Vagina (tissue), 2 donors: ENCODE data around the gene C3orf22. TPM values are rescaled to one million over a fixed set of nuclear protein-coding genes. Genes with fewer than 3 reads are reported as not detected.
"Not testable (repeated sequence)": the region's sequence is repeated elsewhere in the genome, so short reads cannot be mapped to it uniquely, and the experiment has no call there.

ENCODE experiments used
- DNase-seq, 2 donors: peaks; one replicate each; pipeline ENCODE4 v3.0.0-alpha.2; 2017; ENCODE audit errors: extremely low spot score in 2 of 2
- H3K27ac ChIP-seq: fragments of 200-600 bp; sonication (generic); one replicate; pipeline ENCODE4 v1.5.1; 2019
- H3K27me3 ChIP-seq: fragments of 200-600 bp; sonication (generic); one replicate; pipeline ENCODE4 v1.5.1; 2019
- H3K36me3 ChIP-seq, 2 donors: fragments of 200-600 bp; sonication (generic); one replicate each; pipeline ENCODE4 v1.5.1; 2017 to 2019
- H3K4me1 ChIP-seq: fragments of 200-600 bp; sonication (generic); one replicate; pipeline ENCODE4 v1.5.1; 2019
- H3K4me3 ChIP-seq, 2 donors: fragments of 200-600 bp; sonication (generic); 1 replicate in 1 of 2; 2 replicates in 1 of 2; pipeline ENCODE4 v1.5.1; 2016 to 2019
- H3K9me3 ChIP-seq: fragments of 200-600 bp; sonication (generic); one replicate; pipeline ENCODE4 v1.5.1; 2019
- CTCF ChIP-seq, 3 experiments: fragments of 450-650 bp in 2 of 3; fragments of 200-600 bp in 1 of 3; sonication (generic) in 1 of 3; IDR thresholded peaks; one replicate each; pipeline ENCODE4 v1.5.1; 2017 to 2019; ENCODE audit warnings: antibody characterized with exemption in 3 of 3, mild to moderate bottlenecking in 2 of 3, moderate library complexity in 2 of 3
- POLR2A ChIP-seq, 2 donors: fragments of 450-650 bp; IDR thresholded peaks; one replicate each; pipeline ENCODE4 v1.6.1; 2017; ENCODE audit warnings: antibody characterized with exemption in 2 of 2, mild to moderate bottlenecking in 2 of 2, moderate library complexity in 2 of 2
- POLR2AphosphoS5 ChIP-seq, 2 donors: sonication (generic); formaldehyde crosslinking; IDR thresholded peaks; one replicate each; pipeline ENCODE4 v1.9.0; 2017; ENCODE audit warnings: antibody characterized with exemption in 2 of 2, mild to moderate bottlenecking in 2 of 2, low read depth in 1 of 2; ENCODE audit not compliant: insufficient read depth in 1 of 2
- intact Hi-C: fragments of 100-400 bp; cut with DNase I; formaldehyde crosslinking; loops from one replicate; pipeline ENCODE4 v1.15.1; 2023
- total RNA-seq: library from RNA; depleted of rRNA; stranded (reverse); fragments of >200 nt; gene quantifications from one replicate; pipeline ENCODE4 v1.2.3, GENCODE V29; 2016

Gene C3orf22
- total RNA-seq, 1 donor from 2014 or later = not detected

- H3K4me3 ChIP-seq = no peak overlapping the region
- no peaks in the 10 kb centered on the region for H3K4me1 ChIP-seq
- H3K27ac ChIP-seq = no peak overlapping the region
- H3K36me3 ChIP-seq = no peaks in the 10 kb centered on the region
- no peak for TF ChIP-seq CTCF (IDR thresholded peaks at IDR 0.05)
- no peak for TF ChIP-seq POLR2A (IDR thresholded peaks at IDR 0.05)
- TF ChIP-seq POLR2AphosphoS5 (IDR thresholded peaks at IDR 0.05; ENCODE audit: insufficient read depth in 1 of 2, low read depth in 1 of 2) = no peak
- no peaks in the 10 kb centered on the region for H3K27me3 ChIP-seq
- no peaks in the 10 kb centered on the region for H3K9me3 ChIP-seq
- DNase-seq = no peak
- intact Hi-C loops = no loop called here
Measured at GRCh38 chr3:126535636-126536035, 23.1 kb downstream of the C3orf22 start.

- H3K27ac ChIP-seq, intact Hi-C loops, H3K4me3 ChIP-seq, DNase-seq, H3K27me3 ChIP-seq, H3K4me1 ChIP-seq, H3K36me3 ChIP-seq, H3K9me3 ChIP-seq: not testable (repeated sequence)
Measured at GRCh38 chr3:126534716-126535115, 24.0 kb downstream of the C3orf22 start.

GRCh38 chr3:126533506-126533905 is 25.2 kb downstream of the C3orf22 start:
- no peaks in the 10 kb centered on the region for H3K4me1 ChIP-seq
- no peak overlapping the region for H3K4me3 ChIP-seq
- no peak for DNase-seq
- intact Hi-C loops = no loop called here
- H3K27me3 ChIP-seq = no peaks in the 10 kb centered on the region
- TF ChIP-seq CTCF (IDR thresholded peaks at IDR 0.05) (no peak), POLR2AphosphoS5 (IDR thresholded peaks at IDR 0.05; ENCODE audit: insufficient read depth in 1 of 2, low read depth in 1 of 2) (no peak), POLR2A (IDR thresholded peaks at IDR 0.05) (no peak)
- H3K27ac ChIP-seq = no peak overlapping the region
- H3K9me3 ChIP-seq = no peaks in the 10 kb centered on the region
- no peaks in the 10 kb centered on the region for H3K36me3 ChIP-seq

GRCh38 chr3:126531051-126531330 is 27.7 kb downstream of the C3orf22 start:
- Histone ChIP-seq H3K27ac (no peak overlapping the region), H3K36me3 (no peaks in the 10 kb centered on the region), H3K9me3 (no peaks in the 10 kb centered on the region), H3K4me3 (no peak overlapping the region), H3K27me3 (no peaks in the 10 kb centered on the region), H3K4me1 (no peaks in the 10 kb centered on the region)
- no peak for TF ChIP-seq POLR2AphosphoS5 (IDR thresholded peaks at IDR 0.05; ENCODE audit: insufficient read depth in 1 of 2, low read depth in 1 of 2)
- TF ChIP-seq CTCF (IDR thresholded peaks at IDR 0.05) = no peak
- no peak for TF ChIP-seq POLR2A (IDR thresholded peaks at IDR 0.05)
- DNase-seq = no peak
- intact Hi-C loops = no loop called here

- DNase-seq = no peak
- no peaks in the 10 kb centered on the region for H3K36me3 ChIP-seq
- no peaks in the 10 kb centered on the region for H3K27me3 ChIP-seq
- H3K4me3 ChIP-seq = no peak overlapping the region
- intact Hi-C loops = no loop called here
- TF ChIP-seq POLR2AphosphoS5 (IDR thresholded peaks at IDR 0.05; ENCODE audit: insufficient read depth in 1 of 2, low read depth in 1 of 2) = no peak
- H3K9me3 ChIP-seq = no peaks in the 10 kb centered on the region
- H3K27ac ChIP-seq = no peak overlapping the region
- no peaks in the 10 kb centered on the region for H3K4me1 ChIP-seq
Measured at GRCh38 chr3:126530171-126531050, 28.3 kb downstream of the C3orf22 start.

- H3K4me1 ChIP-seq = peaks cover 2% of the 10 kb centered on the region
- no peaks in the 10 kb centered on the region for H3K9me3 ChIP-seq
- no peak for DNase-seq
- intact Hi-C loops = no loop called here
- H3K4me3 ChIP-seq = no peak overlapping the region
- TF ChIP-seq POLR2A (IDR thresholded peaks at IDR 0.05) = no peak
- no peak for TF ChIP-seq POLR2AphosphoS5 (IDR thresholded peaks at IDR 0.05; ENCODE audit: insufficient read depth in 1 of 2, low read depth in 1 of 2)
- TF ChIP-seq CTCF (IDR thresholded peaks at IDR 0.05) = no peak
- H3K36me3 ChIP-seq = no peaks in the 10 kb centered on the region
- no peaks in the 10 kb centered on the region for H3K27me3 ChIP-seq
- no peak overlapping the region for H3K27ac ChIP-seq
Measured at GRCh38 chr3:126529585-126530170, 29.1 kb downstream of the C3orf22 start.
